GM21786 (cell line): ENCODE data around the gene C6orf15.

Experiments
- ATAC-seq: cut with Tn5 transposase; IDR thresholded peaks from one replicate; pipeline ENCODE4 v1.9.1; 2021; ENCODE audit not compliant: unreplicated experiment

C6orf15 gene

GRCh38 chr6:31110825-31111582 is 1.4 kb downstream of the C6orf15 start:
- no peak for ATAC-seq

DNA sequence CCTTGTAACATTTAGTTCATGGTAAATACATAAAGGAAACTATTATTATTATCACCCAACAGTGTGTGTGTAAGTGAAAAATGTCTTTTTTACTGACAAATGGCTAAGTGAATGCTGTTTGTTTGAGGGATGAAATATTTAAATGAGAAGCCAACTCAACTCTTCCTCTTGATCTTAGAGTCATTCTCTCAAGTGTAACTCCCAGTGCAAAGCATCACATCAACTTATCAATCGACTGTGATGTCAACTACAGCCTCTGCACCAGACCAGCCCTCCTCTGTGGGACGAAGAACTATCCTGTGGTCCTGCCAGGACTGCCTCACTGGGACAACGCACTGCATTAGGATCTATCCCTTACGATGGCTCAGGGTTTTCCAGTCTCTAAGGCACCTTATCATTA is 5.3 kb downstream of the C6orf15 start:
- no peak for ATAC-seq

- ATAC-seq = no peak
Observed at GRCh38 chr6:31103136-31103535, 9.2 kb downstream of the C6orf15 start.

- no peak for ATAC-seq
Observed at GRCh38 chr6:31098449-31098938, 13.9 kb downstream of the C6orf15 start.

DNA sequence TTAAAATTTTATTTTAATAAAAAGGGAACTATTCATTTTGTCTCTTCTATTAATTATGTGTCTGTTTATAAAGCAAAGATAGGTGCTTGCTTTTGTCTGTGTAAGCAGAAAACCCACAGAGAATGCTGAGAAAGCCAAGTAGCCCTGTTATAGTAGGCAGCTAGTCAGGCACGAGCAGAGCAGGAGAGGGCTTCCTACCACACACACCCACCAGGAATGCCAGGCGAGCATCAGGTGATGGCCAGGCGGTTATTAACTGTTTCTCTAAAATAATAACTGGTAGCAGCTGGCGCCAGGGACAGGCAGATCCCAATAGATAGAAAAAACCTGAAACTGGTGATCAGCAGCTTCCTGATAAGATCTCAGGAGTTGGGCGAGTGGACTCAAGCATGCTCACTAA is 15.7 kb downstream of the C6orf15 start:
- no peak for ATAC-seq

GRCh38 chr6:31096215-31096614 is 16.2 kb downstream of the C6orf15 start:
- no peak for ATAC-seq

GRCh38 chr6:31094389-31094881 is 17.9 kb downstream of the C6orf15 start:
- ATAC-seq = no peak

- ATAC-seq = no peak
Observed at GRCh38 chr6:31092769-31093505, 19.4 kb downstream of the C6orf15 start.

DNA sequence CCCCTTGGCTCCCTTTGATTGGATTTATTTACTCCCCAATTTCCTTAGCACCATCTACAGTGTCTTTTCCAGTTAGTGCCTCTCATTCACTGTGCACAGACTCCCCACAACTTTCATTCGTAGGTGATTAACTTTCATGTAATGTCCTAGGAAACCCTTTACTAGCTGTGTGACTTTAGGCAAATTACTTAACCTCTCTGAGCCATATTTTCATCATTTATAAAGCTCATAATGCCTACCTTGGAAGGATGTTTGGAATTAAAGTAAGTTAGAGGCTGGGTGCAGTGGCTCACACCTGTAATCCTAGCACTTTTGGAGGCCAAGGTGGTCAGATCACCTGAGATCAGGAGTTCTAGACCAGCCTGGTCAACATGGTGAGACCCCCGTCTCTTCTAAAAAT is 20.1 kb downstream of the C6orf15 start:
- ATAC-seq = no peak

- ATAC-seq = no peak
Observed at GRCh38 chr6:31091680-31092079, 20.7 kb downstream of the C6orf15 start.

GRCh38 chr6:31090973-31091364 is 21.4 kb downstream of the C6orf15 start:
- ATAC-seq = no peak

DNA sequence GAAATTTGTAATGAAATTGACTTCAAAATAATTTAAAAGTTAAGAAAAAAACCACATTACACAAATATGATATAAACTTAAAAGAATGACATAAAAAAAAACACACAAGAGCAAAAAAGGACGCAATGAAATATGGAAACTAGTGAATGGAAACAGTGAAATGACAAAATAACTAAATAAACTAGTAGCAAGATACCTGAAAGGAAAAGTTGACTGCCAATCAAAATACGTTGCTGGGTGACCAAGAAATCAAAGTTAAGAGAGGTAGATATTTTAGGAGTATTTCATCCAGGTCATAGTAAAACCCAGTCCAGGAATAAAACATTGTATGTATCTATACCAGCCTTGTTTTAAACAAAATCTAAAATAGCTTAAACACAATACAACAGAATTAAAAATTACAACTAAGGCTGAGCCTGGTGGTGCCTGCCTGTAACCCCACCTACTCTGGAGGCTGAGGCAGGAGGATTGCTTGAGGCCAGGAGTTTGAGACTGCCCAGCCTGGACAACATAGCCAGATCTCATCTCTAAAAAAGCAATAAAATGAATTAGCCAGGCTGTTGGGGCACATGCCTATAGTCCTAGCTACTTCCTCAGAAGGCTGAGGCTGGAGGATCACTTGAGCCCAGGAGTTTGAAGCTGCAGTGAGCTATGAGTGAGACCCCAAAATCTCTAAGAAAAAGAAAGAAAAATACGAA is 22.0 kb downstream of the C6orf15 start:
- ATAC-seq = no peak

- ATAC-seq = peak; percentile 55
Observed at GRCh38 chr6:31087494-31088089, 24.8 kb downstream of the C6orf15 start.

GRCh38 chr6:31086788-31087440 is 25.5 kb downstream of the C6orf15 start:
- ATAC-seq = no peak

- ATAC-seq = no peak
Observed at GRCh38 chr6:31083742-31084354, 28.5 kb downstream of the C6orf15 start.

- ATAC-seq = no peak
Observed at GRCh38 chr6:31081872-31082271, 30.5 kb downstream of the C6orf15 start.

- ATAC-seq = no peak
Observed at GRCh38 chr6:31079656-31080261, 32.6 kb downstream of the C6orf15 start.

- no peak for ATAC-seq
Observed at GRCh38 chr6:31076611-31077010, 35.8 kb downstream of the C6orf15 start.

DNA sequence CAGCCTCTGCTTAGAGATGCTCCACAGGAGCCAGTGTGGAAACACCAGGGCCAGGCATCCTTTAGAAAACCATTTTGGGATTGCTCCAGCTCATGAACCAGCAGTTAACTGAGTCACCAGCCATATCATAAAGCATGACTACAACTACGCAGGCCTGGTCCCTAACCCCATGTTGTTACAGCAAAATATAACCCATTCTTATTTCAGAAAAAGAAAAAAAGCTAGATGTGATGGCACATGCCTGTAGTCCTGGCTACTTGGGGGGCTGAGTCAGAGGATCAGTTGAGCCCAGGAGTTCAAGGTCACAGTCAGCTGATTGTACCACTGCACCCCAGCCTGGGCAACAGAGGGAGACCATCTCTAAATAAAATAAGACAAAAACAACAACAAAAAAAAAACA is 36.8 kb downstream of the C6orf15 start:
- no peak for ATAC-seq

- no peak for ATAC-seq
Observed at GRCh38 chr6:31074401-31074800, 38.0 kb downstream of the C6orf15 start.
